BJ (cell line): ENCODE data around the gene EFHC1. TPM values are rescaled to one million over a fixed set of nuclear protein-coding genes. Genes with fewer than 3 reads are reported as not detected.

Experiments used
- CTCF ChIA-PET: fragments of 350-600 bp; formaldehyde crosslinking; extraction: SDS; loops from one replicate; lab custom pipeline; 2021; ENCODE audit warnings: antibody characterized with exemption, inconsistent platforms; lab: Yijun Ruan, JAX
- POLR2A ChIA-PET: fragments of 300-600 bp; sonication (Branson Sonifier 250); formaldehyde crosslinking; extraction: SDS; loops from one replicate; lab custom pipeline; 2021; ENCODE audit warnings: antibody characterized with exemption; lab: Charles Lee
- DNase-seq: peaks from one replicate; pipeline ENCODE4 v3.0.0-alpha.2; 2011; ENCODE audit warnings: low read depth
- H3K27me3 ChIP-seq: 2 replicates; pipeline ENCODE4 v1.6.0; 2011; ENCODE audit warnings: low read length; ENCODE audit not compliant: control insufficient read depth, insufficient read depth
- H3K36me3 ChIP-seq: 2 replicates; pipeline ENCODE4 v1.5.1; 2011; ENCODE audit warnings: low read length; ENCODE audit not compliant: control insufficient read depth, insufficient read depth
- H3K4me3 ChIP-seq: 2 replicates; pipeline ENCODE4 v1.5.1; 2011; ENCODE audit warnings: low read depth, mild to moderate bottlenecking, control low read depth, low read length
- CTCF ChIP-seq: IDR thresholded peaks from 2 replicates; pipeline ENCODE4 v1.5.1; 2011; ENCODE audit warnings: low read depth, mild to moderate bottlenecking, control low read depth, inconsistent platforms, low read length, moderate library complexity; ENCODE audit not compliant: insufficient read depth
- polyA plus RNA-seq: library from polyadenylated mRNA; depleted of rRNA; stranded (reverse); fragments of >200 nt; gene quantifications from 2 replicates; pipeline ENCODE4 v1.2.3, GENCODE V29; 2011

The EFHC1 gene
- polyA plus RNA-seq, 1 experiment: 16.6 TPM

GRCh38 chr6:52395969-52396368 lies 24.2 kb upstream of the EFHC1 start:
- no peak for TF ChIP-seq CTCF
- ChIA-PET CTCF (interaction anchor here (0.7 to 0.9 kb wide), 2 partner anchors 16 to 110 kb away, joined by 3 read pairs; no protein-coding TSS in a partner anchor), POLR2A (no interaction called here)
- Histone ChIP-seq H3K36me3 (no peaks in the 10 kb centered on the region), H3K4me3 (no peak overlapping the region), H3K27me3 (no peaks in the 10 kb centered on the region)
- DNase-seq: no peak

GRCh38 chr6:52399511-52400312 lies 20.4 kb upstream of the EFHC1 start:
- no peak for DNase-seq

GRCh38 chr6:52400313-52401041 lies 19.7 kb upstream of the EFHC1 start:
- CTCF ChIA-PET: interaction anchor here (0.5 to 4.5 kb wide), 19 partner anchors 9 to 659 kb away, joined by 3 to 31 read pairs (median 3); partner anchors contain the start of gene MCM3
- H3K36me3 ChIP-seq: peaks cover 2% of the 10 kb centered on the region; the same call in 1 of the 2 replicates
- TF ChIP-seq CTCF: no peak
- H3K4me3 ChIP-seq: no peak overlapping the region
- DNase-seq: no peak
- POLR2A ChIA-PET: no interaction called here
- H3K27me3 ChIP-seq: no peaks in the 10 kb centered on the region

More at GRCh38 chr6:52399511-52400312, 20.4 kb upstream of the EFHC1 start:
- Histone ChIP-seq H3K4me3 (no peak overlapping the region), H3K27me3 (no peaks in the 10 kb centered on the region), H3K36me3 (peaks cover 2% of the 10 kb centered on the region; the same call in 1 of the 2 replicates)
- POLR2A ChIA-PET: no interaction called here
- peak; percentile 84 for TF ChIP-seq CTCF
- CTCF ChIA-PET: interaction anchor here (0.5 to 4.5 kb wide), 18 partner anchors 9 to 659 kb away, joined by 3 to 31 read pairs (median 3); partner anchors contain the start of gene MCM3

- Histone ChIP-seq H3K27me3 (no peaks in the 10 kb centered on the region), H3K36me3 (peaks cover 2% of the 10 kb centered on the region; the same call in 1 of the 2 replicates), H3K4me3 (no peak overlapping the region)
- ChIA-PET POLR2A (no interaction called here), CTCF (interaction anchor here (1.0 to 2.7 kb wide), 3 partner anchors 13 to 139 kb away, joined by 3 to 14 read pairs (median 6); partner anchors contain the start of gene MCM3)
- no peak for TF ChIP-seq CTCF
- no peak for DNase-seq
Measured at GRCh38 chr6:52403086-52403485, 17.1 kb upstream of the EFHC1 start.

- TF ChIP-seq CTCF: no peak
- no peak for DNase-seq
- CTCF ChIA-PET: interaction anchor here (1.0 to 2.7 kb wide), 4 partner anchors 13 to 260 kb away, joined by 3 to 14 read pairs (median 5); partner anchors contain the start of gene MCM3
- POLR2A ChIA-PET: no interaction called here
- no peaks in the 10 kb centered on the region for H3K27me3 ChIP-seq
- no peak overlapping the region for H3K4me3 ChIP-seq
- peaks cover 2% of the 10 kb centered on the region; the same call in 1 of the 2 replicates for H3K36me3 ChIP-seq
Measured at GRCh38 chr6:52403627-52404026, 16.5 kb upstream of the EFHC1 start.
